AG09309 (cell line): ENCODE measurements around the gene VAV3.
A peak's percentile ranks its signal among the peaks of the same experiment; 100 is the strongest.

Experiments
- DNase-seq: peaks from one replicate; pipeline ENCODE4 v3.0.0-alpha.2; 2010; ENCODE audit warnings: low read depth
- H3K4me3 ChIP-seq: 2 replicates; pipeline ENCODE4 v1.5.1; 2011; ENCODE audit warnings: mild to moderate bottlenecking, low read depth, low read length, moderate library complexity; ENCODE audit not compliant: control insufficient read depth
- TF ChIP-seq, protein P1 (sequence below): IDR thresholded peaks from 2 replicates; pipeline ENCODE4 v1.5.1; 2011; ENCODE audit warnings: mild to moderate bottlenecking, low read depth, low read length, inconsistent platforms; ENCODE audit not compliant: insufficient read depth, control insufficient read depth; ENCODE audit errors: missing control alignments

Gene VAV3

GRCh38 chr1:107787299-107787698 lies 177.7 kb downstream of the VAV3 start:
- no peak for DNase-seq
- no peak overlapping the region for H3K4me3 ChIP-seq
- TF ChIP-seq, protein P1, sequence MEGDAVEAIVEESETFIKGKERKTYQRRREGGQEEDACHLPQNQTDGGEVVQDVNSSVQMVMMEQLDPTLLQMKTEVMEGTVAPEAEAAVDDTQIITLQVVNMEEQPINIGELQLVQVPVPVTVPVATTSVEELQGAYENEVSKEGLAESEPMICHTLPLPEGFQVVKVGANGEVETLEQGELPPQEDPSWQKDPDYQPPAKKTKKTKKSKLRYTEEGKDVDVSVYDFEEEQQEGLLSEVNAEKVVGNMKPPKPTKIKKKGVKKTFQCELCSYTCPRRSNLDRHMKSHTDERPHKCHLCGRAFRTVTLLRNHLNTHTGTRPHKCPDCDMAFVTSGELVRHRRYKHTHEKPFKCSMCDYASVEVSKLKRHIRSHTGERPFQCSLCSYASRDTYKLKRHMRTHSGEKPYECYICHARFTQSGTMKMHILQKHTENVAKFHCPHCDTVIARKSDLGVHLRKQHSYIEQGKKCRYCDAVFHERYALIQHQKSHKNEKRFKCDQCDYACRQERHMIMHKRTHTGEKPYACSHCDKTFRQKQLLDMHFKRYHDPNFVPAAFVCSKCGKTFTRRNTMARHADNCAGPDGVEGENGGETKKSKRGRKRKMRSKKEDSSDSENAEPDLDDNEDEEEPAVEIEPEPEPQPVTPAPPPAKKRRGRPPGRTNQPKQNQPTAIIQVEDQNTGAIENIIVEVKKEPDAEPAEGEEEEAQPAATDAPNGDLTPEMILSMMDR: no peak

- H3K4me3 ChIP-seq: no peak overlapping the region
- no peak for DNase-seq
Measured at GRCh38 chr1:107786203-107786845, 178.7 kb downstream of the VAV3 start.

GRCh38 chr1:107785496-107786202 lies 179.3 kb downstream of the VAV3 start:
- no peak for DNase-seq
- H3K4me3 ChIP-seq: no peak overlapping the region
- TF ChIP-seq, protein P1: no peak

More at GRCh38 chr1:107786203-107786845, 178.7 kb downstream of the VAV3 start:
- TF ChIP-seq, protein P1: no peak

- H3K4me3 ChIP-seq: no peak overlapping the region
Measured at GRCh38 chr1:107782217-107782845, 182.6 kb downstream of the VAV3 start.

DNA sequence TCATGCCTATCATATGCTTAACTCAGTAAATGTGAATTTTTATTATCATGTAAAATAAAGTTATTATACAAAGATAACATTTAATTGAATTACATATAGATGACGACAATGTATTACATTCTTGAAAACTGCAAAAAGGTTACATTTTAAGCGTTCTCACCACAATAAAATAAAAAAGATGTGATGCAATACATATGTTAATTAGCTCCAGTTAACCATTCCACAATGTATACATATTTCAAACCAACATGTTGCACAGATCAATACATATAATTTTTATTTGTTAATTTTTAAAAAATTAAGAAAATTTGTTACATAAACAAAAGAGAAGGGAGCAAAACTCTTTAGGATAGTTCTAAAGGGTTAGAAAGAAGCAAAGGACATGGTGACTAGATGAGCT lies 183.7 kb downstream of the VAV3 start:
- no peak overlapping the region for H3K4me3 ChIP-seq
- TF ChIP-seq, protein P1: no peak
- DNase-seq: no peak

More at GRCh38 chr1:107782217-107782845, 182.6 kb downstream of the VAV3 start:
- TF ChIP-seq, protein P1: peak; percentile 51
- peak; percentile 11 for DNase-seq

DNA sequence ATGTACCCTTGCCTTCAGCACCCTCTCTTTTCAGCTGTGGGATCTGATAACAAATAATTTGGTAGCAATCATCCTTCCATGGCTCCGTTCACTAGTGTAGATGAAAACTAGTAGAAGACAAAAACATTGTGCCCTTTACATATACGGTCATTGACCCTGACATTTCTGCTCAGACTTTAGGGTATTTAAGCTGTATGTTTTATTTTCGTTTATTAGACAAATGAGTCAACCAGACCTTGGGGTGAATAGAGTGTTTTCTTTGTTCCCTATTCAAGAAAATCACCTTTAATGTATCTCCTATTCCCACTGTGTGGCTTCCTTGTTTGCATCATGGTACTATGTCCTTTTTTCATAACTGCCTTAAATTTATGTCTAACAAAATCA lies 187.3 kb downstream of the VAV3 start:
- no peak overlapping the region for H3K4me3 ChIP-seq
- TF ChIP-seq, protein P1: no peak
- no peak for DNase-seq
